ENCODE data around the gene LRP11.
A peak's percentile ranks its signal among the peaks of the same experiment; 100 is the strongest.

Gene LRP11

GRCh38 chr6:149834513-149835481 is 29.4 kb downstream of the LRP11 start:
- POLR2A ChIA-PET: interaction anchor here (0.6 kb wide), 1 partner anchor 111 kb away, joined by 4 read pairs; no protein-coding TSS in a partner anchor
- H3K27ac ChIP-seq (ENCODE audit: extremely low read depth, low read depth, low read length): no peak overlapping the region
- TF ChIP-seq ZNF660 (tag by site-specific recombination; IDR thresholded peaks at IDR 0.05) (peak; percentile 61; the same call in 1 of the 2 replicates), KLF17 (tag by site-specific recombination; IDR thresholded peaks at IDR 0.05) (no peak), CTCF (tag by site-specific recombination; IDR thresholded peaks at IDR 0.05) (peak; percentile 63; the same call in 1 of the 2 replicates), ZBTB1 (tag by site-specific recombination; IDR thresholded peaks at IDR 0.05) (no peak), ZNF404 (tag by site-specific recombination; IDR thresholded peaks at IDR 0.05) (no peak), ZNF221 (tag by site-specific recombination; IDR thresholded peaks at IDR 0.05; ENCODE audit: borderline replicate concordance) (no peak), ZNF610 (tag by site-specific recombination; IDR thresholded peaks at IDR 0.05; ENCODE audit: borderline replicate concordance) (no peak), ZNF600 (tag by site-specific recombination; IDR thresholded peaks at IDR 0.05) (no peak), HIC1 (tag by site-specific recombination; IDR thresholded peaks at IDR 0.05) (peak; percentile 43; the same call in 1 of the 2 replicates), ZNF639 (tag by site-specific recombination; IDR thresholded peaks at IDR 0.05) (no peak), ZNF654 (tag by site-specific recombination; IDR thresholded peaks at IDR 0.05; ENCODE audit: low read depth) (peak; percentile 72), ZNF704 (tag by site-specific recombination; IDR thresholded peaks at IDR 0.05) (no peak), ZNF555 (tag by site-specific recombination; conservative IDR thresholded peaks at IDR 0.05) (no peak), ZNF274 (IDR thresholded peaks at IDR 0.05; ENCODE audit: low read length) (no peak), ZNF274 (tag by site-specific recombination; IDR thresholded peaks at IDR 0.05; ENCODE audit: borderline replicate concordance) (no peak), ZNF394 (tag by site-specific recombination; IDR thresholded peaks at IDR 0.05; ENCODE audit: borderline replicate concordance) (peak; percentile 63; the same call in 1 of the 2 replicates)
- H3K9me3 ChIP-seq (ENCODE audit: control insufficient read depth, insufficient read depth, low read depth, low read length): no peaks in the 10 kb centered on the region
- H3K4me1 ChIP-seq (ENCODE audit: control insufficient read depth, insufficient read depth, low read length): no peaks in the 10 kb centered on the region
- no peak overlapping the region for H3K4me3 ChIP-seq (ENCODE audit: low read depth, low read length)
- CTCF ChIA-PET: interaction anchor here (0.6 to 6.5 kb wide), 28 partner anchors 10 to 547 kb away, joined by 3 to 49 read pairs (median 4); partner anchors contain the start of gene LATS1
- H3K36me3 ChIP-seq (ENCODE audit: control insufficient read depth in 2 of 2, insufficient read depth in 1 of 2, low read length in 2 of 2): peaks cover 33 to 53% of the 10 kb centered on the region in 2 experiments; a peak in 2 of 3 replicates

Measured in HEK293 (cell line).